Mesendoderm (in vitro differentiated cells): ENCODE measurements around the gene COLEC11.
"Not testable (repeated sequence)": the region's sequence is repeated elsewhere in the genome, so short reads cannot be mapped to it uniquely, and the experiment has no call there.

ENCODE experiments used
- DNase-seq: peaks from one replicate; pipeline ENCODE4 v3.0.0; 2013
- H2AK5ac ChIP-seq: 2 replicates; pipeline ENCODE4 v1.6.1; 2013; ENCODE audit warnings: low read length, inconsistent platforms
- H2BK120ac ChIP-seq: 2 replicates; pipeline ENCODE4 v1.6.1; 2013; ENCODE audit warnings: low read depth, mild to moderate bottlenecking, low read length, moderate library complexity, mixed read lengths
- H2BK15ac ChIP-seq: replicated peaks from 2 replicates; pipeline ENCODE4 v1.6.1; 2013; ENCODE audit warnings: low read depth, mild to moderate bottlenecking, moderate library complexity
- H2BK5ac ChIP-seq: 2 replicates; pipeline ENCODE4 v1.6.1; 2013; ENCODE audit warnings: low read length, inconsistent platforms
- H3K18ac ChIP-seq: 2 replicates; pipeline ENCODE4 v1.6.1; 2013; ENCODE audit warnings: mild to moderate bottlenecking, low read length, mixed read lengths
- H3K23ac ChIP-seq: one replicate; pipeline ENCODE4 v1.6.1; 2013; ENCODE audit warnings: low read length
- H3K27ac ChIP-seq: 2 replicates; pipeline ENCODE4 v1.5.1; 2013; ENCODE audit warnings: low read depth, mild to moderate bottlenecking, inconsistent platforms, low read length, moderate library complexity
- H3K27me3 ChIP-seq: 2 replicates; pipeline ENCODE4 v1.6.1; 2013; ENCODE audit warnings: low read length, control low read depth, mild to moderate bottlenecking, inconsistent platforms; ENCODE audit not compliant: insufficient read depth, poor library complexity
- H3K36me3 ChIP-seq: 2 replicates; pipeline ENCODE4 v1.6.1; 2013; ENCODE audit warnings: low read length, inconsistent platforms; ENCODE audit not compliant: control insufficient read depth, insufficient read depth
- H3K4ac ChIP-seq: one replicate; pipeline ENCODE4 v1.6.1; 2013; ENCODE audit warnings: low read depth, mild to moderate bottlenecking, low read length, moderate library complexity
- H3K4me1 ChIP-seq: 2 replicates; pipeline ENCODE4 v1.6.1; 2013; ENCODE audit warnings: low read depth, low read length, inconsistent platforms; ENCODE audit not compliant: control insufficient read depth
- H3K4me2 ChIP-seq: 2 replicates; pipeline ENCODE4 v1.6.1; 2013; ENCODE audit warnings: low read length
- H3K4me3 ChIP-seq: 2 replicates; pipeline ENCODE4 v1.5.1; 2013; ENCODE audit warnings: mild to moderate bottlenecking, low read length
- H3K56ac ChIP-seq: one replicate; pipeline ENCODE4 v1.6.1; 2013; ENCODE audit warnings: low read length
- H3K79me1 ChIP-seq: 2 replicates; pipeline ENCODE4 v1.6.1; 2013; ENCODE audit warnings: low read length, inconsistent platforms
- H3K79me2 ChIP-seq: 2 replicates; pipeline ENCODE4 v1.6.1; 2013; ENCODE audit warnings: mild to moderate bottlenecking, low read length; ENCODE audit not compliant: control insufficient read depth, insufficient read depth
- H3K9ac ChIP-seq: 2 replicates; pipeline ENCODE4 v1.6.1; 2013; ENCODE audit warnings: low read length, inconsistent platforms
- H4K5ac ChIP-seq: one replicate; pipeline ENCODE4 v1.6.1; 2013; ENCODE audit warnings: low read length
- H4K8ac ChIP-seq: one replicate; pipeline ENCODE4 v1.6.1; 2013; ENCODE audit warnings: low read depth, mild to moderate bottlenecking, control low read depth, low read length, moderate library complexity
- WGBS: extraction: QIAGEN DNeasy Blood & Tissue Kit; methylation state at CpG from one replicate; pipeline ENCODE4 v1.1.7; 2013; ENCODE audit warnings: low lambda C conversion rate, missing lambda C conversion rate; ENCODE audit not compliant: insufficient coverage; ENCODE audit errors: extremely low coverage; 5-methylcytosine and 5-hydroxymethylcytosine counted together

Gene COLEC11

DNA sequence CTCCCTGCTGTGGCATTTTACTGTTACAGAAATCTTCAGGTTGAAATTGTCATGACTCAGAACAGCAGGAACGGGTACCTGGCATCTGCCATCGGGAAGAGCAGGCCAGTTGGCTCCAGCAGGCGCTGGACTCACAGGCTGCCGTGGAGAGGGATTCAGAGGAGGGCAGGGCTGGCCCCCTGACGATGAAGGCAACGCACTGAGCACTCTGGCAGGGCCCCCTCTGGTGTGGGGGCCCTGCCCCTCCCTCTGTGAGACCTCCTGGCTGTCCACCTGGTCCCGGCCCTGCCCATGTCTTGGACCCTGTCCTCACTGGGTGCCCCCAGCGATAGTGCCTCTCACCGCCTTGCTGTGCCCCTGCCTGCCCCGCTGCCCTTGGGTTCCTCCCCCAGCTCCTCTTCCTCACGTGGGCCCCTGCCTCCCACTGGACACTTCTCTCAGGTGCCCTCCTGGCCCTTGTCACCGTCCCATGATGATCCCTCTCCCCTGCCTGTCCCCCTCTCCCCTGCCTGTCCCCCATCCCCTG is 39.7 kb downstream of the COLEC11 start:
- no CpG with 5 or more reads among the region's 12 CpGs for WGBS
- no peak for DNase-seq
- Histone ChIP-seq H3K4ac (no peak overlapping the region), H3K9ac (no peak overlapping the region), H3K27ac (no peak overlapping the region), H2BK120ac (no peak overlapping the region), H3K4me1 (no peaks in the 10 kb centered on the region), H3K18ac (no peak overlapping the region), H2BK15ac (no peak overlapping the region), H3K56ac (no peak overlapping the region), H2AK5ac (no peak overlapping the region), H4K8ac (no peak overlapping the region), H2BK5ac (no peak overlapping the region), H3K36me3 (no peaks in the 10 kb centered on the region), H3K4me2 (no peak overlapping the region), H3K27me3 (no peaks in the 10 kb centered on the region), H4K5ac (no peak overlapping the region), H3K23ac (no peak overlapping the region), H3K79me2 (no peaks in the 10 kb centered on the region), H3K79me1 (no peaks in the 10 kb centered on the region), H3K4me3 (no peak overlapping the region)

DNA sequence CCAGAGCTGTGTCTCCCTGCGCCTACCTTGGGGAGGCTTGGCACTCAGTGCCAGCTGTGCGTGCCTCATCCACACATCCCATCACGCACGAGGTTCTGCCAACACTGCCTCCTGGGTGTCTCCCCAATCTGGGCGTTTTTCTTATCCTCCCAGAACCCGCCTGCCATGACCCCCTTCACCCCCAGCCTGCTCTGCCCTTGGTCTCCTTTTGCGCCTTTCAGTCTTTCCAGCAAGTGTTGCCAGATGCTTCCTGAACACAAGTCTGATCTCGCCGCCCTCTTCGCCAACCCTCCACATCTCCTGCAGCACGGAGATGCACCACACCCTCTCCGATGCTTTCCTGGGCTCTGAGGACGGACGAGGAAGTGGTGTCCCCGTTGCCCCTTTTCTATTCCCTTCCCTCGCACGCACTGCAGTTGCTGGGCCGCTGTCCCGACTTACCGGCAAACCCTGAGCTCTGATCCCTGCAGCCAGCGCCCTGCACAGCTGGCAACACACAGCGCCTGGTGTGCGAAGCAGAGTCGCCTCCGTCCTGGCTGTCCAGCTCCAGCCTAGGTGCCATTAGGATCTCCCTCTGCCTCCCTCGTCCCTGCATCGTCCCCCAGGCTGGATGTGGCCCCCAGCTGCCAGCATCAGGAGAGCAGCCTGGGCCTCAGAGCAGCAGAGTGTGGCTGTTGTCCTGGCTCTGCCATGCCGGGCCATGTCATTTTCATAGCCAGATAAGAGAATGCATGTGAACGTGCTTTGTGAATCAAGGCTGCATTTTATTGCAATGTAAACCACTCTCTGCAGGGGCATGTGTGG is 40.5 kb downstream of the COLEC11 start:
- H3K79me1 ChIP-seq = no peaks in the 10 kb centered on the region
- no peaks in the 10 kb centered on the region for H3K4me1 ChIP-seq
- no peak overlapping the region for H3K18ac ChIP-seq
- H2AK5ac ChIP-seq = no peak overlapping the region
- H3K9ac ChIP-seq = no peak overlapping the region
- H3K4ac ChIP-seq = no peak overlapping the region
- H3K79me2 ChIP-seq = no peaks in the 10 kb centered on the region
- no peak overlapping the region for H3K4me3 ChIP-seq
- no peak overlapping the region for H4K8ac ChIP-seq
- H2BK5ac ChIP-seq = no peak overlapping the region
- DNase-seq = no peak
- no peak overlapping the region for H4K5ac ChIP-seq
- no peak overlapping the region for H3K23ac ChIP-seq
- no peak overlapping the region for H3K27ac ChIP-seq
- H3K36me3 ChIP-seq = no peaks in the 10 kb centered on the region
- H3K4me2 ChIP-seq = no peak overlapping the region
- H3K27me3 ChIP-seq = no peaks in the 10 kb centered on the region
- no peak overlapping the region for H2BK15ac ChIP-seq
- H3K56ac ChIP-seq = no peak overlapping the region
- no peak overlapping the region for H2BK120ac ChIP-seq
- no CpG with 5 or more reads among the region's 29 CpGs for WGBS

DNA sequence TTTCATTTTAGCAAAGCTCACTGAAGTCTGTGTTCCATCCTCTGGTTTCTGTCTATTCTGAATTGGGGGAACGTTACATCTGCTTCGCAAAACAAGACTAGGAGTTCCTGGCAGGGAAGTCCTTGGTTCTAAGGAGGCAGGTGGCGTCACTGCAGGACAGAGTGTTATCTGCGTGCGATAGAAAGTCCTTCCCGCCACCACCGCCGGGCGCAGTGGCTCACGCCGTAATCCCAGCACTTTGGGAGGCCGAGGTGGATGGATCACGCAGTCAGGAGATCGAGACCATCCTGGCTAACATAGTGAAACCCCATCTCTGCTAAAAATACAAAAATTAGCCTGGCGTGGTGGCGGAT is 41.0 kb downstream of the COLEC11 start:
- not testable (repeated sequence) for H4K8ac ChIP-seq, H3K4me2 ChIP-seq, H4K5ac ChIP-seq, H3K9ac ChIP-seq, H3K79me2 ChIP-seq, H3K23ac ChIP-seq, H2BK5ac ChIP-seq, H3K79me1 ChIP-seq, H3K18ac ChIP-seq, H3K4me1 ChIP-seq, H2AK5ac ChIP-seq, DNase-seq, H3K4ac ChIP-seq, H3K56ac ChIP-seq, H3K27me3 ChIP-seq, H2BK120ac ChIP-seq, H2BK15ac ChIP-seq, H3K27ac ChIP-seq, H3K4me3 ChIP-seq, H3K36me3 ChIP-seq
- WGBS = no CpG with 5 or more reads among the region's 16 CpGs

DNA sequence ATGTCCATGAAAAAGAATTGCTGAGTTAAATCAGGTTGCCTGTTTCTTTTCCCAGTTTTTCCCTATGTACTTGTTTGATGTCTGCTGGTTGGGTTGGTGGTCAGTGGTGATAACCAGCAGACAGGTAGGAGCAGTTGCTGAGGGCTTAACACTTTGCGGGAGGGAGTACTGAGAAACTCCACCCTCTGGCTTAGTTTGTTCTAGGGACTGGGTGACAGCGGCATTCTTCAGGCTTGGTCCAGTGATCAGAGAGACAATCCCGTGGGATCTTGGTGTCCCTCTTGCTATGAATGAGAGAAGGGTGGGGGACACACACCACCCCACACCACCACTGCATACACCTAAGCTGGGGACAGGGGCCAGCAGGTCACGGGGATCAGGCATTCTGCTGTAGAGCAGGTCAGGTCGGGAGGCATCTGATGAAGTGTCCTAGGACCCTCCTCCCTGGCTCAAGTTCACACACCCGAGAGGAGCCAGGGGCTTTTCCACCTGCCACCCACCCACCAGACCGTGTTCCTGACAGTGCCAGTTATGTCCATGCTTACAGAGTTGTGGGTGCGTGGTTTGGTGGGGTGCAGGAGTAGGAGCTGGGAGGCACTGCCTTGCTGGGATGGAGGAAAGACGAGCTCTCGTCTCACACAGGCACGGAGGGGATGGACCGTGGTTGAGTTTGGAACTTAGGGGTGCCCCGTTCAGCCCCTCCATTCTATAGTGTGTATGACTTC is 41.8 kb downstream of the COLEC11 start:
- Histone ChIP-seq H4K5ac (no peak overlapping the region), H3K27me3 (no peaks in the 10 kb centered on the region), H3K36me3 (no peaks in the 10 kb centered on the region), H3K4me1 (no peaks in the 10 kb centered on the region), H2BK5ac (no peak overlapping the region), H3K4ac (no peak overlapping the region), H3K4me3 (no peak overlapping the region), H3K9ac (no peak overlapping the region), H3K23ac (no peak overlapping the region), H3K79me1 (no peaks in the 10 kb centered on the region), H2BK120ac (no peak overlapping the region), H3K4me2 (no peak overlapping the region), H2AK5ac (no peak overlapping the region), H3K18ac (no peak overlapping the region), H3K56ac (no peak overlapping the region), H3K79me2 (no peaks in the 10 kb centered on the region), H4K8ac (no peak overlapping the region), H2BK15ac (no peak overlapping the region), H3K27ac (no peak overlapping the region)
- WGBS = no CpG with 5 or more reads among the region's 13 CpGs
- no peak for DNase-seq

DNA sequence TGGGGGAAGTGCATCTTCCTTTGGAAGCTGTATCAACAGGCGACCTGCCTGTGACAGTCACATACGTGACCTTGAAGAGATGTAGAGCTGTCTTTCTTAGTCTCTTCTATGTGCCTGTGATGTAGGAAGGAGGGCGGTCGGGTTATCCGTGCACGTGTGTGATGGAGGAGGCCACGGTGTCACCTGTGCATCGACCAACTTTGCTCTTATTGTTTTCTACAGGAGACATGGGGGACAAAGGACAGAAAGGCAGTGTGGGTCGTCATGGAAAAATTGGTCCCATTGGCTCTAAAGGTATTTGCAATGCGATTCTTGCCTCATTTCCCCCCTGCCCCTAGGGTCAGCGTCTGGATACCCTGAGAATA is 42.4 kb downstream of the COLEC11 start:
- no peak overlapping the region for H3K23ac ChIP-seq
- no peak overlapping the region for H3K4ac ChIP-seq
- H2BK5ac ChIP-seq = no peak overlapping the region
- DNase-seq = no peak
- no peak overlapping the region for H3K9ac ChIP-seq
- H3K79me1 ChIP-seq = no peaks in the 10 kb centered on the region
- no peak overlapping the region for H2BK120ac ChIP-seq
- H4K5ac ChIP-seq = no peak overlapping the region
- no peak overlapping the region for H3K56ac ChIP-seq
- no peak overlapping the region for H3K4me3 ChIP-seq
- H3K36me3 ChIP-seq = no peaks in the 10 kb centered on the region
- H2AK5ac ChIP-seq = no peak overlapping the region
- no peak overlapping the region for H3K18ac ChIP-seq
- no peaks in the 10 kb centered on the region for H3K27me3 ChIP-seq
- no peak overlapping the region for H4K8ac ChIP-seq
- no peaks in the 10 kb centered on the region for H3K79me2 ChIP-seq
- no peaks in the 10 kb centered on the region for H3K4me1 ChIP-seq
- WGBS = no CpG with 5 or more reads among the region's 11 CpGs
- H2BK15ac ChIP-seq = no peak overlapping the region
- H3K4me2 ChIP-seq = no peak overlapping the region
- no peak overlapping the region for H3K27ac ChIP-seq
